Measurements from ENCODE around the gene LAMA5.

GRCh38 chr20:62400021-62400420 lies 32.9 kb upstream of the LAMA5 start:
- TF ChIP-seq, protein P1, sequence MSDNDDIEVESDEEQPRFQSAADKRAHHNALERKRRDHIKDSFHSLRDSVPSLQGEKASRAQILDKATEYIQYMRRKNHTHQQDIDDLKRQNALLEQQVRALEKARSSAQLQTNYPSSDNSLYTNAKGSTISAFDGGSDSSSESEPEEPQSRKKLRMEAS (IDR thresholded peaks at IDR 0.05), result no peak
- TF ChIP-seq YY1 (IDR thresholded peaks at IDR 0.05; ENCODE audit: low read depth) (no peak), CEBPB (IDR thresholded peaks at IDR 0.05) (no peak), EP300 (IDR thresholded peaks at IDR 0.05; ENCODE audit: borderline replicate concordance) (no peak), REST (IDR thresholded peaks at IDR 0.05; ENCODE audit: low read depth) (no peak), USF1 (IDR thresholded peaks at IDR 0.05) (no peak), EGR1 (IDR thresholded peaks at IDR 0.05) (no peak)
